HCT116 (cell line): Measurements from ENCODE around the gene SLC5A2. TPM values are rescaled to one million over a fixed set of nuclear protein-coding genes. Genes with fewer than 3 reads are reported as not detected.

Experiments
- ATAC-seq: fragments of 200-7000 bp; cut with Tn5 transposase; 2 replicates; pipeline ENCODE4 v1.9.1; 2020; ENCODE audit warnings: mild to moderate bottlenecking, moderate library complexity
- BruUV-seq: library from RNA; stranded (reverse); fragments of 400-500 nt; replicated peaks from 2 replicates; lab custom pipeline; 2021; lab: Mats Ljungman, UMichigan
- CTCF ChIA-PET: fragments of 300-600 bp; sonication (Branson Sonifier 250); formaldehyde crosslinking; loops from one replicate; lab custom pipeline; 2021; ENCODE audit warnings: antibody characterized with exemption; lab: Charles Lee
- POLR2A ChIA-PET: fragments of 300-600, 350-600 bp; sonication (Branson Sonifier 250); formaldehyde crosslinking; loops from one replicate; lab custom pipeline; 2021; ENCODE audit warnings: antibody characterized with exemption; lab: Charles Lee
- RAD21 ChIA-PET, 2 experiments: fragments of 300-600 bp; sonication (Branson Sonifier 250); formaldehyde crosslinking; loops; one replicate each; lab custom pipeline; 2023; ENCODE audit warnings: low total read pairs in 2 of 2; ENCODE audit not compliant: uncharacterized antibody in 2 of 2, unreplicated experiment in 2 of 2, low non-redundant PET in 1 of 2; lab: Charles Lee
- DNase-seq: peaks from one replicate; pipeline ENCODE4 v3.0.0-alpha.2; 2010; ENCODE audit warnings: low read depth, low spot score
- H2AFZ ChIP-seq: fragments of 200-600 bp; shearing (Covaris generic), sonication (generic); 2 replicates; pipeline ENCODE4 v1.6.1; 2017; ENCODE audit warnings: low read depth, mixed run types, mixed read lengths, antibody characterized with exemption, low read length; ENCODE audit not compliant: poor library complexity, severe bottlenecking
- H3K27ac ChIP-seq: 2 replicates; pipeline ENCODE4 v1.5.1; 2012; ENCODE audit warnings: low read depth, low read length
- H3K27me3 ChIP-seq: fragments of 200-600 bp; sonication (generic); 2 replicates; pipeline ENCODE4 v1.6.1; 2016; ENCODE audit warnings: mixed run types, low read length, mixed read lengths; ENCODE audit not compliant: insufficient read depth
- H3K36me3 ChIP-seq, 2 experiments: fragments of 200-500 bp in 1 of 2; fragments of 200-600 bp in 1 of 2; sonication (Bioruptor generic) in 1 of 2; sonication (generic) in 1 of 2; 2 replicates each; pipeline versions ENCODE4 v1.5.1 to v1.6.1; 2014 to 2016; ENCODE audit warnings: low read length in 2 of 2, inconsistent platforms in 1 of 2, mixed read lengths in 1 of 2, mixed run types in 1 of 2; ENCODE audit not compliant: insufficient read depth in 2 of 2, control insufficient read depth in 1 of 2
- H3K4me1 ChIP-seq, 2 experiments: fragments of 200-600 bp in 1 of 2; sonication (generic) in 1 of 2; 2 replicates each; pipeline versions ENCODE4 v1.5.1 to v1.6.1; 2012 to 2017; ENCODE audit warnings: low read length in 2 of 2, inconsistent platforms in 1 of 2, mild to moderate bottlenecking in 1 of 2, mixed read lengths in 1 of 2, mixed run types in 1 of 2, moderate library complexity in 1 of 2; ENCODE audit not compliant: insufficient read depth in 2 of 2, control insufficient read depth in 1 of 2
- H3K4me2 ChIP-seq: fragments of 200-600 bp; sonication (generic); 2 replicates; pipeline ENCODE4 v1.6.1; 2017; ENCODE audit warnings: mixed run types, low read length, mixed read lengths
- H3K4me3 ChIP-seq, 2 experiments: fragments of 200-600 bp in 1 of 2; sonication (generic) in 1 of 2; replicated peaks in 1 of 2; 2 replicates each; pipeline ENCODE4 v1.5.1; 2011 to 2016; ENCODE audit warnings: low read length in 2 of 2, control low read depth in 1 of 2, low read depth in 1 of 2, mild to moderate bottlenecking in 1 of 2, mixed read lengths in 1 of 2, mixed run types in 1 of 2
- H3K79me2 ChIP-seq: fragments of 200-600 bp; sonication (generic); 2 replicates; pipeline ENCODE4 v1.6.1; 2017; ENCODE audit warnings: mild to moderate bottlenecking, mixed run types, low read length, moderate library complexity, mixed read lengths; ENCODE audit not compliant: insufficient read depth
- H3K9ac ChIP-seq: fragments of 200-600 bp; sonication (generic); 2 replicates; pipeline ENCODE4 v1.6.1; 2016; ENCODE audit warnings: low read length, mixed read lengths
- H3K9me2 ChIP-seq: fragments of 200-600 bp; sonication (generic), shearing (Covaris generic); 2 replicates; pipeline ENCODE4 v1.6.1; 2017; ENCODE audit warnings: mixed run types, mild to moderate bottlenecking, moderate library complexity; ENCODE audit not compliant: insufficient read depth
- H3K9me3 ChIP-seq, 2 experiments: fragments of 200-500 bp in 1 of 2; fragments of 200-600 bp in 1 of 2; sonication (Bioruptor generic) in 1 of 2; sonication (generic) in 1 of 2; 2 replicates each; pipeline ENCODE4 v1.6.1; 2014 to 2017; ENCODE audit warnings: low read length in 2 of 2, mixed read lengths in 2 of 2, inconsistent platforms in 1 of 2, low read depth in 1 of 2, mild to moderate bottlenecking in 1 of 2, mixed run types in 1 of 2, moderate library complexity in 1 of 2; ENCODE audit not compliant: control insufficient read depth in 1 of 2, insufficient read depth in 1 of 2
- H4K20me1 ChIP-seq: fragments of 200-600 bp; sonication (generic), shearing (Covaris generic); 2 replicates; pipeline ENCODE4 v1.6.1; 2017; ENCODE audit warnings: mixed run types, mild to moderate bottlenecking, moderate library complexity; ENCODE audit not compliant: insufficient read depth
- CEBPB ChIP-seq: IDR thresholded peaks from 2 replicates; pipeline ENCODE4 v1.6.1; 2012; ENCODE audit warnings: low read depth
- CTCF ChIP-seq, 3 experiments: fragments of 200-600 bp in 1 of 3; sonication (generic) in 1 of 3; IDR thresholded peaks in 2 of 3; conservative IDR thresholded peaks in 1 of 3; 2 replicates each; pipeline ENCODE4 v1.5.1; 2012 to 2017; ENCODE audit warnings: low read depth in 2 of 3, low read length in 2 of 3, antibody characterized with exemption in 1 of 3, borderline replicate concordance in 1 of 3, control low read depth in 1 of 3, mild to moderate bottlenecking in 1 of 3, mixed read lengths in 1 of 3, mixed run types in 1 of 3, moderate library complexity in 1 of 3; ENCODE audit not compliant: insufficient read depth in 1 of 3
- JUND ChIP-seq: IDR thresholded peaks from 2 replicates; pipeline ENCODE4 v1.6.1; 2012
- MAX ChIP-seq: IDR thresholded peaks from 2 replicates; pipeline ENCODE4 v1.6.1; 2012
- POLR2AphosphoS5 ChIP-seq: IDR thresholded peaks from 2 replicates; pipeline ENCODE4 v1.6.1; 2011; ENCODE audit warnings: mild to moderate bottlenecking, low read depth, low read length, moderate library complexity
- SP1 ChIP-seq: IDR thresholded peaks from 2 replicates; pipeline ENCODE4 v1.6.1; 2012; ENCODE audit warnings: low read depth
- TCF7L2 ChIP-seq: IDR thresholded peaks from 2 replicates; pipeline ENCODE4 v1.7.0; 2011; ENCODE audit warnings: borderline replicate concordance, inconsistent platforms; ENCODE audit not compliant: insufficient read depth, insufficient read length; ENCODE audit errors: extremely low read depth
- YY1 ChIP-seq: IDR thresholded peaks from 2 replicates; pipeline ENCODE4 v1.6.1; 2011; ENCODE audit warnings: low read length, low read depth, moderate library complexity, mild to moderate bottlenecking; ENCODE audit not compliant: insufficient replicate concordance; ENCODE audit errors: extremely low read depth
- ZBTB33 ChIP-seq: IDR thresholded peaks from 2 replicates; pipeline ENCODE4 v1.6.1; 2011; ENCODE audit warnings: mild to moderate bottlenecking, low read length, moderate library complexity; ENCODE audit not compliant: insufficient replicate concordance; ENCODE audit errors: extremely low read depth
- ZNF274 ChIP-seq: fragments of 200-500 bp; sonication (Bioruptor generic); IDR thresholded peaks from 2 replicates; pipeline ENCODE4 v1.6.1; 2014; ENCODE audit warnings: mild to moderate bottlenecking, low read depth, low read length, inconsistent platforms
- intact Hi-C: fragments of 100-400 bp; cut with micrococcal nuclease; formaldehyde crosslinking; loops from 2 replicates; pipeline ENCODE4 v1.10.0; 2022
- total RNA-seq: library from RNA; stranded (reverse); gene quantifications from one replicate; pipeline ENCODE4 v1.2.1, GENCODE V29; 2021; ENCODE audit not compliant: unreplicated experiment

SLC5A2 gene
- total RNA-seq, 1 experiment from 2014 or later: 0.10 TPM

DNA sequence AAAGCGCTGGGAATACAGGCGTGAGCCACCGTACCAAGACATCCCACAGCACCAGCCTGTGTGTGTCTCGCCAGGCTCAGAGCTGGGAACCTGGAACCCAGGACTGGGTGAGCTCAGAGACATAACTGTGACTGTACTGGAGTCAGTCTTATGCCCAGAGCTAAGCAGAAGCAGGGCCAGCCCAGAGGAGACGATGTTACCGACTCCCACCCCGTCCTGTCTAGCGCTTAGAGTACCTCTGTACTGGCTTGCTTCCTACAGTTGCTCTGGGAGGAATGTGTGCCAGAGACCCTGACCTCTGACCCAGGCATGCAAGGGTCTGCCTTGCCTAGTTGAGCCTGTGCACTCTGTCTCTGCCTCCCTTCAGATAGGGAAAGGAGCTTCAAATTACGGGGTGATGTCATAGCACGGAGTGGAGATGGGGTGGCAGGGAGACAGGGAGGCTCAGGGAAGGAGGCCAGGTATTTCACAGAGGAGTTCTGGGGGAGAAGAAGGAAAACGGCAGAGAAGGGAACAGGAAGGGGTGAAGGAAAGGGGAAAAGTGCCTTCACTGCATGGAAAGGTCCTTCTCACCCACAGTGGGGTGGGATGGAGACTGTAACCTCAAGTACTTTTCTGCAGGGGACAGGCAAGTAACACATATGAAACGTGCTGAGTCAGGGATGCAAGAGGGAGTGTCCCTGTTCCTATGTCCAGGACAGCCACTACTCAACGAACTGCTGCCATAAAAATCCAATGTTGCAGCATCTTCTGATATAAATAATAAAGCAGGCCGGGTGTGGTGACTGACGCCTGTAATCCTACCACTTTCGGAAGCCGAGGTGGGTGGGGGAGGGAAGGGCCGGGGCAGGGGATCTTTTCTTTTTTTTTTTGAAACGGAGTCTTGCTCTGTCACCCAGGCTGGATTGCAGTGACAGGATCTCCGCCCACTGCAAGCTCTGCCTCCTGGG lies 29.4 kb upstream of the SLC5A2 start:
- H3K79me2 ChIP-seq: peaks cover 32% of the 10 kb centered on the region
- DNase-seq (no peak), ATAC-seq (no peak)
- H3K4me1 ChIP-seq: peaks cover 30 to 54% of the 10 kb centered on the region in 2 experiments
- no peak overlapping the region for H2AFZ ChIP-seq
- CTCF ChIA-PET: interaction anchor here (1.0 to 6.0 kb wide), 3 partner anchors 7 to 20 kb away, joined by 3 to 36 read pairs (median 15); partner anchors contain the start of genes ARMC5 and ZNF843
- no peaks in the 10 kb centered on the region for H3K27me3 ChIP-seq
- peak overlapping the region; percentile 16; the same call in 1 of the 2 replicates for H3K9ac ChIP-seq
- RAD21 ChIA-PET: no interaction called here
- BruUV-seq: no TSS peak
- intact Hi-C loops: loop anchor here (10.0 kb wide), 2 partner anchors 239 to 379 kb away; partner anchors contain the start of genes PYDC1, TRIM72, ZNF646 and ZNF668
- H4K20me1 ChIP-seq: no peaks in the 10 kb centered on the region
- no peaks in the 10 kb centered on the region for H3K36me3 ChIP-seq
- peak overlapping the region; percentile 30 for H3K27ac ChIP-seq
- TF ChIP-seq YY1 (no peak), POLR2AphosphoS5 (peak; percentile 37)
- no peaks in the 10 kb centered on the region for H3K9me3 ChIP-seq
- no peaks in the 10 kb centered on the region for H3K9me2 ChIP-seq
- peak overlapping the region; percentile 50 for H3K4me2 ChIP-seq
- H3K4me3 ChIP-seq: no peak overlapping the region
- POLR2A ChIA-PET: interaction anchor here (0.5 kb wide), 1 partner anchor 25 kb away, joined by 3 read pairs; no protein-coding TSS in a partner anchor

- H3K27me3 ChIP-seq: no peaks in the 10 kb centered on the region
- no peak overlapping the region for H2AFZ ChIP-seq
- H3K27ac ChIP-seq: no peak overlapping the region
- H3K9me3 ChIP-seq: no peaks in the 10 kb centered on the region
- DNase-seq: no peak
- H3K4me3 ChIP-seq: no peak overlapping the region
- H4K20me1 ChIP-seq: no peaks in the 10 kb centered on the region
- ATAC-seq: no peak
- no peaks in the 10 kb centered on the region for H3K9me2 ChIP-seq
- ChIA-PET RAD21 (no interaction called here), POLR2A (interaction anchor here (1.0 kb wide), 1 partner anchor 15 kb away, joined by 3 read pairs; no protein-coding TSS in a partner anchor), CTCF (interaction anchor here (1.1 to 6.0 kb wide), 4 partner anchors 12 to 503 kb away, joined by 3 to 36 read pairs (median 6); partner anchors contain the start of gene ZNF843)
- H3K36me3 ChIP-seq: no peaks in the 10 kb centered on the region
- peaks cover 36% of the 10 kb centered on the region for H3K79me2 ChIP-seq
- H3K4me1 ChIP-seq: peaks cover 30 to 70% of the 10 kb centered on the region in 2 experiments
- no peak overlapping the region for H3K9ac ChIP-seq
- intact Hi-C loops: loop anchor here (5.0 to 10.0 kb wide), 3 partner anchors 241 to 381 kb away; partner anchors contain the start of genes PRSS8, PYDC1, TRIM72 and ZNF646
- H3K4me2 ChIP-seq: no peak overlapping the region
- BruUV-seq: no TSS peak
- TF ChIP-seq JUND (no peak), TCF7L2 (no peak), ZNF274 (no peak), MAX (no peak), CTCF (IDR thresholded peaks at IDR 0.05 in 2 of 3, conservative IDR thresholded peaks at IDR 0.05 in 1 of 3; ENCODE audit: borderline replicate concordance in 1 of 3, insufficient read depth in 1 of 3, low read depth in 2 of 3, low read length in 2 of 3) (peak in 2 of 3 experiments; percentile 58 to 67; a peak in 4 of 6 replicates), CEBPB (no peak), ZBTB33 (no peak), SP1 (no peak), YY1 (no peak)
Observed at GRCh38 chr16:31455601-31456314, 27.2 kb upstream of the SLC5A2 start.
